Measurements from ENCODE around the gene TMEM191C.
"Not testable (repeated sequence)": the region's sequence is repeated elsewhere in the genome, so short reads cannot be mapped to it uniquely, and the experiment has no call there.

DNA sequence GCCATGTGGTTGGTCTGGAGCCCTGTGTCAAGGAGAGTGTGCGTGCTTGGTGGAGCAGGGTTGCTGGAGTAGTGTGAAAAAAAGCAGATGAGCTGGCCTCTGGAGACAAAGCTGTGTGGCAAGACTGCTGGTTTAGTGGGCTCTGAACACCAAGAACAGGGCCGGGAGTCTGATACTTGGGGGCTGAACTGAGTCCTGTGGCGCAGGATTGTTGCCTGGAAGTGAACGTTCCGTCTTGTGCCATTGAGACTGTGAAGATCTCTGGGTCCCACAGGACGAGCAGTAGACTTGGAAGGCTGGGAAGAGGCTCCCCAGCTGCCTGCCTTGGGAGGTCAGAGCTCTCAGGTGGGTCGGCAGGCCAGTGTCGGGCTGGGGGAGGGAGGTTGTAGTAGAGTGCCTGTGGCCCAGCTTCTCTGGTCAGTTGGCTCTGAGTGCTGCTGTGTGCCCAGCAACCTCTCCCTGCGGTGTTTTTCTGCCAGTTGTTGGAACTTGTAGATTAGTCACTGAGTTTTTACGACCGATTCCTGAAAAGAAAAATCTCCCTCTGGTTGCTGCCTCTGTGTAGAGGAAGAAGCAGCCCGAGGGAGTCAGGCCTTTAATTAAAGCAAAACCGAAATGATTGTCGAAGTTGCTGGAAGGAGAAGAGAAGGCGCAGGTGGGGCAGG, 48.1 kb upstream of the TMEM191C start:
- TF ChIP-seq, protein P1, sequence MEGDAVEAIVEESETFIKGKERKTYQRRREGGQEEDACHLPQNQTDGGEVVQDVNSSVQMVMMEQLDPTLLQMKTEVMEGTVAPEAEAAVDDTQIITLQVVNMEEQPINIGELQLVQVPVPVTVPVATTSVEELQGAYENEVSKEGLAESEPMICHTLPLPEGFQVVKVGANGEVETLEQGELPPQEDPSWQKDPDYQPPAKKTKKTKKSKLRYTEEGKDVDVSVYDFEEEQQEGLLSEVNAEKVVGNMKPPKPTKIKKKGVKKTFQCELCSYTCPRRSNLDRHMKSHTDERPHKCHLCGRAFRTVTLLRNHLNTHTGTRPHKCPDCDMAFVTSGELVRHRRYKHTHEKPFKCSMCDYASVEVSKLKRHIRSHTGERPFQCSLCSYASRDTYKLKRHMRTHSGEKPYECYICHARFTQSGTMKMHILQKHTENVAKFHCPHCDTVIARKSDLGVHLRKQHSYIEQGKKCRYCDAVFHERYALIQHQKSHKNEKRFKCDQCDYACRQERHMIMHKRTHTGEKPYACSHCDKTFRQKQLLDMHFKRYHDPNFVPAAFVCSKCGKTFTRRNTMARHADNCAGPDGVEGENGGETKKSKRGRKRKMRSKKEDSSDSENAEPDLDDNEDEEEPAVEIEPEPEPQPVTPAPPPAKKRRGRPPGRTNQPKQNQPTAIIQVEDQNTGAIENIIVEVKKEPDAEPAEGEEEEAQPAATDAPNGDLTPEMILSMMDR (IDR thresholded peaks at IDR 0.05; ENCODE audit: insufficient read depth, low read length), result not testable (repeated sequence)
- TF ChIP-seq, protein P2, sequence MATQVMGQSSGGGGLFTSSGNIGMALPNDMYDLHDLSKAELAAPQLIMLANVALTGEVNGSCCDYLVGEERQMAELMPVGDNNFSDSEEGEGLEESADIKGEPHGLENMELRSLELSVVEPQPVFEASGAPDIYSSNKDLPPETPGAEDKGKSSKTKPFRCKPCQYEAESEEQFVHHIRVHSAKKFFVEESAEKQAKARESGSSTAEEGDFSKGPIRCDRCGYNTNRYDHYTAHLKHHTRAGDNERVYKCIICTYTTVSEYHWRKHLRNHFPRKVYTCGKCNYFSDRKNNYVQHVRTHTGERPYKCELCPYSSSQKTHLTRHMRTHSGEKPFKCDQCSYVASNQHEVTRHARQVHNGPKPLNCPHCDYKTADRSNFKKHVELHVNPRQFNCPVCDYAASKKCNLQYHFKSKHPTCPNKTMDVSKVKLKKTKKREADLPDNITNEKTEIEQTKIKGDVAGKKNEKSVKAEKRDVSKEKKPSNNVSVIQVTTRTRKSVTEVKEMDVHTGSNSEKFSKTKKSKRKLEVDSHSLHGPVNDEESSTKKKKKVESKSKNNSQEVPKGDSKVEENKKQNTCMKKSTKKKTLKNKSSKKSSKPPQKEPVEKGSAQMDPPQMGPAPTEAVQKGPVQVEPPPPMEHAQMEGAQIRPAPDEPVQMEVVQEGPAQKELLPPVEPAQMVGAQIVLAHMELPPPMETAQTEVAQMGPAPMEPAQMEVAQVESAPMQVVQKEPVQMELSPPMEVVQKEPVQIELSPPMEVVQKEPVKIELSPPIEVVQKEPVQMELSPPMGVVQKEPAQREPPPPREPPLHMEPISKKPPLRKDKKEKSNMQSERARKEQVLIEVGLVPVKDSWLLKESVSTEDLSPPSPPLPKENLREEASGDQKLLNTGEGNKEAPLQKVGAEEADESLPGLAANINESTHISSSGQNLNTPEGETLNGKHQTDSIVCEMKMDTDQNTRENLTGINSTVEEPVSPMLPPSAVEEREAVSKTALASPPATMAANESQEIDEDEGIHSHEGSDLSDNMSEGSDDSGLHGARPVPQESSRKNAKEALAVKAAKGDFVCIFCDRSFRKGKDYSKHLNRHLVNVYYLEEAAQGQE (IDR thresholded peaks at IDR 0.05; ENCODE audit: insufficient replicate concordance, low read depth), result not testable (repeated sequence)
- not testable (repeated sequence) for TF ChIP-seq POLR2AphosphoS5 (IDR thresholded peaks at IDR 0.05; ENCODE audit: low read depth)

Data from HL-60 (cell line).